GM10266 (cell line): ENCODE data around the gene MYD88.
"Not testable (repeated sequence)": the region's sequence is repeated elsewhere in the genome, so short reads cannot be mapped to it uniquely, and the experiment has no call there.

Experiments
- DNase-seq: peaks from one replicate; pipeline ENCODE4 v3.0.0; 2012; ENCODE audit errors: extremely low spot score
- TF ChIP-seq, protein P1 (sequence below): IDR thresholded peaks from 2 replicates; pipeline ENCODE4 v1.5.1; 2012; ENCODE audit warnings: mild to moderate bottlenecking, low read depth; ENCODE audit not compliant: control insufficient read depth, insufficient read depth; ENCODE audit errors: missing control alignments

Gene MYD88

GRCh38 chr3:38129058-38129457 lies 9.4 kb upstream of the MYD88 start:
- DNase-seq, result no peak

DNA sequence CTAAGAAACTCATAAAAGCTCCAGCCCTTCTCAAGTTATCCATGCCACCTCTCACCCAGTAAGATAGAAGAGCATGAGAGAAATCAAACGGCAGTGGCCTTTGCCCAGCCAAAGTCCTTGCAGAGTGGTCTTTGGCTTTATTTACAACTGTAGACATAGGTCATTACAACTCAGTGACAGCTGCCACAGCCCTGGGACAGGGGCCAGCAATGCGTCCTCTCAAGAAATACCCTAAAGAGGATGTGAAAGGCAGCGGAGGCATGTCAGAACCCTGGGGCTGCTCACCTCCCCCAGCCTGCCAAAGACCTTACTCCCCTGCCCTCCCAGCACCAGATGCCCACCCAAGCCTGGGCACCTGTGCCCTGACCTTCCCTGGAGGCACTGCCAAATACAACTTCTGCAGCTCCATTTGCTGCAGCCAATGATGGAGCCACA lies 7.8 kb upstream of the MYD88 start:
- no peak for DNase-seq

More at GRCh38 chr3:38129058-38129457, 9.4 kb upstream of the MYD88 start:
- TF ChIP-seq, protein P1, sequence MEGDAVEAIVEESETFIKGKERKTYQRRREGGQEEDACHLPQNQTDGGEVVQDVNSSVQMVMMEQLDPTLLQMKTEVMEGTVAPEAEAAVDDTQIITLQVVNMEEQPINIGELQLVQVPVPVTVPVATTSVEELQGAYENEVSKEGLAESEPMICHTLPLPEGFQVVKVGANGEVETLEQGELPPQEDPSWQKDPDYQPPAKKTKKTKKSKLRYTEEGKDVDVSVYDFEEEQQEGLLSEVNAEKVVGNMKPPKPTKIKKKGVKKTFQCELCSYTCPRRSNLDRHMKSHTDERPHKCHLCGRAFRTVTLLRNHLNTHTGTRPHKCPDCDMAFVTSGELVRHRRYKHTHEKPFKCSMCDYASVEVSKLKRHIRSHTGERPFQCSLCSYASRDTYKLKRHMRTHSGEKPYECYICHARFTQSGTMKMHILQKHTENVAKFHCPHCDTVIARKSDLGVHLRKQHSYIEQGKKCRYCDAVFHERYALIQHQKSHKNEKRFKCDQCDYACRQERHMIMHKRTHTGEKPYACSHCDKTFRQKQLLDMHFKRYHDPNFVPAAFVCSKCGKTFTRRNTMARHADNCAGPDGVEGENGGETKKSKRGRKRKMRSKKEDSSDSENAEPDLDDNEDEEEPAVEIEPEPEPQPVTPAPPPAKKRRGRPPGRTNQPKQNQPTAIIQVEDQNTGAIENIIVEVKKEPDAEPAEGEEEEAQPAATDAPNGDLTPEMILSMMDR, result no peak

DNA sequence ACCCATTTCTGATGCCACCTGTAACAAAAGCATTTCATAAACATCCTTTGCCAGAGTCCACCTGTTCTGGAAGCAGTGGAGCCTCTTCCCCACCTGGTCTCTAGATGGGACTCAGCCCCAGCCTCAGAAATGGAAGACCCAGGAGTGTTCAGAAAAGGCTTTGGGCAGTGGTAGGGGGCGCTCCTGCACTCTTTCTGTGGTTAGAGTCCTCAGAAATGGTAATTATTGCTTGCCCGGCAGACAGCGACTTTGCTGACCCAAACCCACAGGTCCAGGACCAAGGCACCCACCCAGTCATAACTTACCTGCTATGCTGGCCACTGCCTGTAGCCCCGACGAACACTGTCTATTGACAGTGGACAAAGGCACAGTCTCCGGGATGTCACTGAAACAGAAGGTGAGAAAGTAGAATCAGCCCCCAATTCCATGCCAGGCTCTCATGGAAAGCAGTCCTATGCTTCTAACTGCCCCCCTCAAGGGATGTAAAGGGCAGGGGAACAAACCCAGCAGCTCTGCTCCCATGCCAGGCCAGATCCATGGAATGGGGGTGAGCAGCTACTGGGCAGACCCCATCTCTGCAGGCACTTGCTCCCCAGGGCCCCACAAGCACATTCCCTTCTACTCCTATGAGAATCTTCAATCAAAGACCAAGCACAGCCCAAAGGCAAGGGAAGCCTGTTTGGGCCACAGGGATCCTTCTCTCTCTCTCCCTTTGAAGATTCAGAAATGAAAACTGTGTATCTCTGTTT lies 6.7 kb upstream of the MYD88 start:
- TF ChIP-seq, protein P1, result peak; percentile 62
- no peak for DNase-seq

More for the DNA sequence above, 7.8 kb upstream of the MYD88 start:
- TF ChIP-seq, protein P1, result no peak

- no peak for DNase-seq
- TF ChIP-seq, protein P1, result no peak
These were observed 5.3 kb upstream of the MYD88 start for GRCh38 chr3:38133209-38133556.

GRCh38 chr3:38133557-38134405 lies 4.7 kb upstream of the MYD88 start:
- no peak for DNase-seq
- TF ChIP-seq, protein P1, result no peak

DNA sequence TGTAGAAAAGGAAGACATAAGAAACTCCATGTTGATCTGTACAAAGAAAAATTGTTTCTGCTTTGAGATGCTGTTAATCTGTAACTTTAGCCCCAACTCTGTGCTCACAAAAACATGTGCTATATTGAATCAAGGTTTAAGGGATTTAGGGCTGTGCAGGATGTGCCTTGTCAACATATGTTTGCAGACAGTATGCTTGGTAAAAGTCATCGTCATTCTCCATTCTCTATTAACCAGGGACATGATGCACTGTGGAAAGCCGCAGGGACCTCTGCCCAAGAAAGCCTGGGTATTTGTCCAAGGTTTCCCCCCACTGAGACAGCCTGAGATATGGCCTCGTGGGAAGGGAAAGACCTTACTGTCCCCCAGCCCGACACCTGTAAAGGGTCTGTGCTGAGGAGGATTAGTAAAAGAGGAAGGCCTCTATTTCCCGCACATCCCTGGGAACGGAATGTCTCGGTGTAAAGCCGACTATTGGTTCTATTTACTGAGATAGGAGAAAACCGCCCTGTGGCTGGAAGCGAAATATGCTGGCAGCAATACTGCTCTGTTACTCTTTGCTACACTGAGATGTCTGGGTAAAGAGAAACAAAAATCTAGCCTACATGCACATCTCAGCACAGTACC lies 3.8 kb upstream of the MYD88 start:
- DNase-seq, result not testable (repeated sequence)

GRCh38 chr3:38135621-38136277 lies 2.7 kb upstream of the MYD88 start:
- DNase-seq, result not testable (repeated sequence)

- DNase-seq, result peak; percentile 39
- TF ChIP-seq, protein P1, result no peak
These were observed 2.1 kb upstream of the MYD88 start for GRCh38 chr3:38136393-38136776.
